IPS-NIHi7 (cell line): ENCODE results near the gene MOB1B.
A peak's percentile ranks its signal among the peaks of the same experiment; 100 is the strongest.
"Not testable (repeated sequence)": the region's sequence is repeated elsewhere in the genome, so short reads cannot be mapped to it uniquely, and the experiment has no call there.

Experiments used
- DNase-seq: peaks from one replicate; pipeline ENCODE4 v3.0.0; 2012; ENCODE audit warnings: mixed read lengths; ENCODE audit errors: extremely low spot score

The MOB1B gene

DNA sequence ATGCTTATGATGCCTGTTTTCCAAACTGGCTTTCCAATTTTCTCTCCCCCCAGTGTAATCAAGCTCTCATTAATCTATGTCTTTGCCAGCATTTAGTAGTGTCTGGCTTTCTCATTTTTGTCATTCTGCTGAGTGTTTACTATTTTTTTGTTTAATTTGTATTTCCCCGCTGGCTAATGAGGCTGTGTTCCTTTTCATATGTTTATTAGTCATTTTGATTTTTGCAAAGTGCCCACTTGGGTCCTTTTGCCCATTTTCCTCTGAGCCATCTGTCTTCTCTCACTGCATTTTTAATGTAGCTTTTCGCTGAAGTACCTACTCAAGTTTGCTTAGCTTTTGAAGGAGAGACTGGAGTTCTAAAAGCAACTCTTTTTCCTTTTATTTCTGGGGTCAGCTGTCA lies 106.0 kb downstream of the MOB1B start:
- DNase-seq: no peak

- DNase-seq: no peak
These were observed 106.9 kb downstream of the MOB1B start for GRCh38 chr4:71009086-71009485.

- peak; percentile 39 for DNase-seq
These were observed 107.9 kb downstream of the MOB1B start for GRCh38 chr4:71009890-71010588.

DNA sequence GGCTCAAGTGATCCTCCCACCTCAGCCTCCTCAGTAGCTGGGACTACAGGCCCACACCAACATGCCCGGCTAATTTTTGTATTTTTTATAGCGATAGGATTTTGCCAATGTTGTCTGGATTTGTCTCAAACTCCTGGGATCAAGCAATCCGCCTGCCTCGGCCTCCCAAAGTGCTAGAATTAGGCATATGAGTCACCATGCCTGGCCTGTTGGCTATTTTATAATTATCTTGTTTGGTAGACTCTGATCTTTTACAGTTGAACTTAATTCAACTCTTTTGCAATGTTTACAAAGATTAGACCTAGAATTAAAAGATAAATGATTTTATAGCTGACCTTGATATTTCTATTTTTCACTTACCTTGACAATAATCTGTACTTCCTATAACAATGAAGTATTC lies 109.3 kb downstream of the MOB1B start:
- DNase-seq: no peak

DNA sequence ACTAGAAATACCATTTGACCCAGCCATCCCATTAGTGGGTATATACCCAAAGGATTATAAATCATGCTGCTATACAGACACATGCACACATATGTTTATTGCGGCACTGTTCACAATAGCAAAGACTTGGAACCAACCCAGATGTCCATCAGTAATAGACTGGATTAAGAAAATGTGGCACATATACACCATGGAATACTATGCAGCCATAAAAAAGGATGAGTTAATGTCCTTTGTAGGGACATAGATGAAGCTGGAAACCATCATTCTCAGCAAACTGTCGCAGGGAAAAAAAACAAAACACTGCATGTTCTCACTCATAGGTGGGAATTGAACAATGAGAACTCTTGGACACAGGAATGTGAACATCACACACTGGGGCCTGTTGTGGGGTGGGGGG lies 115.2 kb downstream of the MOB1B start:
- DNase-seq: not testable (repeated sequence)

DNA sequence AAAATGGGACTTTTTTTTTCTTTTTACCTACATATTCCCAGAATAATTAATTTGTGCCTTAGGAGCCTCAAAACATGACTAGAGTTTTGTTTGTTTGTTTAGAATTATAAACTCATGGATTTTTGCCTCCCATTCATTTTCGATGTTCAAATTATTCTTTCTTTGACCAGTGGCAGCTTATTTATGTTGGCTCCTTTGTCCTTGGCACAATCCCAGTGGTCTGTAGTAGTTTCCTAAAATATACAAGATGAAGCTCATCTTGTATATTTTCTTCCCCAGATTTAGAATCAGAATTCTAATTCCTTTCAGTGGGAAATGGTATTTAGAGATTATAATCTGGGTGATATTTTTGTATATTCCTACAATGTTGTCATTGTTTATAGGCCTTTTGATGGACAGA lies 118.4 kb downstream of the MOB1B start:
- no peak for DNase-seq

DNA sequence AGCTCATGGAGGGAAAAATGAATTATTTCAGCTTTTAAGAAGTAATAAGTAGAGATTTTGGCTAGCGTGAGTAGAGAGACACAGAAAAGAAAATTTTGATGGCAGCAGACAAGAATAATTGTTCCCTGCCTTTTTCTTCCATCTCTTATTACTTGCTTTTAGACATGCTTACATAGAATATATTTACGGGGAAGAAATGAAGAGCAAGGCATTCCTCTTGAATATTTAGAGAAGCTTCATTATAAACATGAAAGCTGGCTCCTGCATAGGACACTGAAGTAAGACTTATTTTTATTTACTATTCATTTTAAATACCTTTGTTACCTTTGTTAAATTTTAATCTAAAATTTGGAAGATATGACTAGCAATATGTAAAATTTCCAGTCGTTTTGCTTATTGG lies 123.5 kb downstream of the MOB1B start:
- DNase-seq: no peak

GRCh38 chr4:71026086-71026485 lies 123.9 kb downstream of the MOB1B start:
- DNase-seq: no peak

DNA sequence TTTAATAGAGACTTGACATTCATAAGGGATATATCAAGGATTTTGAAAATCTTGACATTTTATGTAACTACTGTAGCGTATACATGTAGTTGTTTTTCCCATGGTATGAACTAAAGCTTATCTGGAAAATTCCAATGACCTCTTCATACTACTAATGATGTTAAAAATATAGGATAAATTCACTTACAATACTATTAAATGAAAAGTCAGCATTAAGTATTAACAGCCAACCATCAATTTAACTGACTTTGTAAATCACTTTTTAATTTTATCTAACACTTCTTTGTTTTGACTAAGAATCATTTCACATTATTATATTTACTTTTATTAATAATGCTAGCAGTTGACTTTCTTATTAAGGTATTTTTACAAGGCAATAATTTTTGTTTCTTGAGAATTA lies 125.4 kb downstream of the MOB1B start:
- DNase-seq: no peak

DNA sequence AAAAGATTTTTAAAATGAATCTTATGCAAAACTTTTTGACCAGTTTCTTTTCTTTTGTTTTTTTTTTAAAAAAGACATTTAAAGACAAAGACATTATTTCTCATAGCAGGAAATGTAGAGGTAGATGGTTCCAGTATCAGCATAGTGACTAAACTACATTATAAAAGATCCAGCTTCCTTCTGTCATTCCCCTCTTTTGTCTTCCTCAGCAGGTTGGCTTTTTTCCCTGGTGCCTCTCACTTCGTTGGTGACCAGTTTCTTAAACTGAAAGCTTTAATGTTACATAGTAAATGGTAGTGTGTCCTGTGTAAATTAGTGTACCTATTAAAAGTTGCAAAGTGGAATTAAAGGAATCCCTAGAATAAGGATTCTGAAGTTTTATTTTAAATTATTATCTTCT lies 127.3 kb downstream of the MOB1B start:
- DNase-seq: peak; percentile 19

DNA sequence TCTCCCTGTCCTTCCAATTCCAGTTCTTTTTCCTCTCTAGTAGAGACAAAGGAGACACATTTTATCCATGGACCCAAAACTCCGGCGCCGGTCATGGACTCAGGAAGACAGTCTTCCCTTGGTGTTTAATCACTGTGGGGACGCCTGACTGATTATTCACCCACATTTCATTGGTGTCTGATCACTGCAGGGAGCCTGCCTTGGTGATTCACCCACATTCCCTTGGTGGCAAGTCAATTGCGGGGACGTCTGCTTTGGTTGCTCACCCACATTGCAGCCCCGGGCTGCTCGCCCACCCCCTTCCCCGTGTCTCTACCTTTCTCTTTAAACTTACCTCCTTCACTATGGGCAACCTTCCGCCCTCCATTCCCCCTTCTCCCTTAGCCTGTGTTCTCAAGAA lies 129.9 kb downstream of the MOB1B start:
- DNase-seq: not testable (repeated sequence)
